ENCODE measurements around the gene MARCHF10. TPM values are rescaled to one million over a fixed set of nuclear protein-coding genes. Genes with fewer than 3 reads are reported as not detected.

Gene MARCHF10
- polyA plus RNA-seq, 1 donor from 2014 or later = 0.27 TPM

DNA sequence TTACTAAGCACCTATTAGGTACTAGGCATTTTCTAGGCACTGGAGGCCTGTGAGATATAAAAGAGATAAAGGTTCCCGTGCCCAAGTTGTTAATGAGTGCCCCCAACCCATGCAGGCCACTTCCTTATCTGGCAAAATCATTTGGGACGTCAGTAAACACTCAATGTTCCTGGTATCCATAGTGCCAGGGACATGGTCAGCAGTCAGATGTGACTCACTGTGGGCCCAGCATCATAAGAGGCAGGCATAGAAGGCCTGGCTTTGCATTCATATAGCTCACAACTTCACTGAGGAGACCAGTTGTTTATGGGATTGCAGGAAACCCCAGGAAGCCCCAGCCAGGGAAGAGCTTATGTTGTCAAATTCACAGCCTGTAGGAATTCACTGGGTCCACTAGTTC is 99.5 kb downstream of the MARCHF10 start:
- H3K27ac ChIP-seq (ENCODE audit: low read length) = no peak overlapping the region
- no peaks in the 10 kb centered on the region for H3K36me3 ChIP-seq (ENCODE audit: insufficient read depth, low read length)
- TF ChIP-seq EP300 (conservative IDR thresholded peaks at IDR 0.05; ENCODE audit: poor library complexity, severe bottlenecking) (no peak), TAF1 (IDR thresholded peaks at IDR 0.05; ENCODE audit: low read depth) (no peak), POLR2AphosphoS5 (IDR thresholded peaks at IDR 0.05) (no peak), MXI1 (conservative IDR thresholded peaks at IDR 0.05; ENCODE audit: poor library complexity, severe bottlenecking) (no peak), SMC3 (conservative IDR thresholded peaks at IDR 0.05; ENCODE audit: poor library complexity) (no peak), EZH2 (IDR thresholded peaks at IDR 0.05; ENCODE audit: borderline replicate concordance, insufficient read depth, low read length, poor library complexity, severe bottlenecking) (no peak), RAD21 (conservative IDR thresholded peaks at IDR 0.05) (no peak), CTCF (IDR thresholded peaks at IDR 0.05; ENCODE audit: poor library complexity, severe bottlenecking) (no peak)
- TF ChIP-seq, protein P1, sequence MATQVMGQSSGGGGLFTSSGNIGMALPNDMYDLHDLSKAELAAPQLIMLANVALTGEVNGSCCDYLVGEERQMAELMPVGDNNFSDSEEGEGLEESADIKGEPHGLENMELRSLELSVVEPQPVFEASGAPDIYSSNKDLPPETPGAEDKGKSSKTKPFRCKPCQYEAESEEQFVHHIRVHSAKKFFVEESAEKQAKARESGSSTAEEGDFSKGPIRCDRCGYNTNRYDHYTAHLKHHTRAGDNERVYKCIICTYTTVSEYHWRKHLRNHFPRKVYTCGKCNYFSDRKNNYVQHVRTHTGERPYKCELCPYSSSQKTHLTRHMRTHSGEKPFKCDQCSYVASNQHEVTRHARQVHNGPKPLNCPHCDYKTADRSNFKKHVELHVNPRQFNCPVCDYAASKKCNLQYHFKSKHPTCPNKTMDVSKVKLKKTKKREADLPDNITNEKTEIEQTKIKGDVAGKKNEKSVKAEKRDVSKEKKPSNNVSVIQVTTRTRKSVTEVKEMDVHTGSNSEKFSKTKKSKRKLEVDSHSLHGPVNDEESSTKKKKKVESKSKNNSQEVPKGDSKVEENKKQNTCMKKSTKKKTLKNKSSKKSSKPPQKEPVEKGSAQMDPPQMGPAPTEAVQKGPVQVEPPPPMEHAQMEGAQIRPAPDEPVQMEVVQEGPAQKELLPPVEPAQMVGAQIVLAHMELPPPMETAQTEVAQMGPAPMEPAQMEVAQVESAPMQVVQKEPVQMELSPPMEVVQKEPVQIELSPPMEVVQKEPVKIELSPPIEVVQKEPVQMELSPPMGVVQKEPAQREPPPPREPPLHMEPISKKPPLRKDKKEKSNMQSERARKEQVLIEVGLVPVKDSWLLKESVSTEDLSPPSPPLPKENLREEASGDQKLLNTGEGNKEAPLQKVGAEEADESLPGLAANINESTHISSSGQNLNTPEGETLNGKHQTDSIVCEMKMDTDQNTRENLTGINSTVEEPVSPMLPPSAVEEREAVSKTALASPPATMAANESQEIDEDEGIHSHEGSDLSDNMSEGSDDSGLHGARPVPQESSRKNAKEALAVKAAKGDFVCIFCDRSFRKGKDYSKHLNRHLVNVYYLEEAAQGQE (IDR thresholded peaks at IDR 0.05; ENCODE audit: borderline replicate concordance) = no peak
- H3K9me2 ChIP-seq (ENCODE audit: insufficient read depth, low read length) = no peaks in the 10 kb centered on the region
- H3K9ac ChIP-seq (ENCODE audit: low read length) = no peak overlapping the region
- no peak overlapping the region for H2AFZ ChIP-seq (ENCODE audit: low read depth, low read length)
- no peak overlapping the region for H3K4me3 ChIP-seq (ENCODE audit: low read length)
- H3F3A ChIP-seq (ENCODE audit: insufficient read depth, low read length, poor library complexity, severe bottlenecking) = no peaks in the 10 kb centered on the region
- no peak overlapping the region for H3K4me2 ChIP-seq (ENCODE audit: low read length)
- no peaks in the 10 kb centered on the region for H4K20me1 ChIP-seq (ENCODE audit: insufficient read depth)
- no peaks in the 10 kb centered on the region for H3K27me3 ChIP-seq (ENCODE audit: insufficient read depth, low read depth, low read length)
- H3K79me2 ChIP-seq (replicated peaks; ENCODE audit: insufficient read depth, low read length) = peaks cover 18% of the 10 kb centered on the region
- no peaks in the 10 kb centered on the region for H3K9me3 ChIP-seq (ENCODE audit: low read length)

- Histone ChIP-seq H3K9ac (ENCODE audit: low read length) (no peak overlapping the region), H3K9me3 (ENCODE audit: low read length) (no peaks in the 10 kb centered on the region), H3K4me3 (ENCODE audit: low read length) (no peak overlapping the region), H3K36me3 (ENCODE audit: insufficient read depth, low read length) (no peaks in the 10 kb centered on the region), H3K79me2 (replicated peaks; ENCODE audit: insufficient read depth, low read length) (peaks cover 18% of the 10 kb centered on the region), H3K9me2 (ENCODE audit: insufficient read depth, low read length) (no peaks in the 10 kb centered on the region), H3K4me2 (ENCODE audit: low read length) (no peak overlapping the region), H2AFZ (ENCODE audit: low read depth, low read length) (no peak overlapping the region), H3K27ac (ENCODE audit: low read length) (no peak overlapping the region), H3F3A (ENCODE audit: insufficient read depth, low read length, poor library complexity, severe bottlenecking) (no peaks in the 10 kb centered on the region), H4K20me1 (ENCODE audit: insufficient read depth) (no peaks in the 10 kb centered on the region), H3K27me3 (ENCODE audit: insufficient read depth, low read depth, low read length) (no peaks in the 10 kb centered on the region)
- TF ChIP-seq RAD21 (conservative IDR thresholded peaks at IDR 0.05) = no peak
- no peak for TF ChIP-seq MXI1 (conservative IDR thresholded peaks at IDR 0.05; ENCODE audit: poor library complexity, severe bottlenecking)
- TF ChIP-seq EP300 (conservative IDR thresholded peaks at IDR 0.05; ENCODE audit: poor library complexity, severe bottlenecking) = no peak
- TF ChIP-seq, protein P1 (IDR thresholded peaks at IDR 0.05; ENCODE audit: borderline replicate concordance) = no peak
- no peak for TF ChIP-seq CTCF (IDR thresholded peaks at IDR 0.05; ENCODE audit: poor library complexity, severe bottlenecking)
- no peak for TF ChIP-seq POLR2AphosphoS5 (IDR thresholded peaks at IDR 0.05)
- TF ChIP-seq SMC3 (conservative IDR thresholded peaks at IDR 0.05; ENCODE audit: poor library complexity) = no peak
- TF ChIP-seq EZH2 (IDR thresholded peaks at IDR 0.05; ENCODE audit: borderline replicate concordance, insufficient read depth, low read length, poor library complexity, severe bottlenecking) = no peak
- no peak for TF ChIP-seq TAF1 (IDR thresholded peaks at IDR 0.05; ENCODE audit: low read depth)
Observed at GRCh38 chr17:62707425-62707739, 100.7 kb downstream of the MARCHF10 start.

Data from neural cell (in vitro differentiated cells).